NCI-H2081 treated with DMSO at 0.1 percent for 48 hours (cell line): Measurements from ENCODE around the gene FXYD5.

ENCODE experiments used
- DNase-seq: peaks from one replicate; lab custom pipeline; 2025; lab: John Stamatoyannopoulos, UW

The FXYD5 gene

GRCh38 chr19:35214766-35215422 is 60.4 kb downstream of the FXYD5 start:
- no peak for DNase-seq

- no peak for DNase-seq
Measured at GRCh38 chr19:35216016-35216832, 61.7 kb downstream of the FXYD5 start.

- DNase-seq, result no peak
Measured at GRCh38 chr19:35216833-35217648, 62.5 kb downstream of the FXYD5 start.

GRCh38 chr19:35217649-35217990 is 63.1 kb downstream of the FXYD5 start:
- no peak for DNase-seq

- DNase-seq, result no peak
Measured at GRCh38 chr19:35219008-35219407, 64.5 kb downstream of the FXYD5 start.
